HUDEP-2 (cell line): Measurements from ENCODE around the gene OPA1.

Experiments
- DNase-seq, 76 experiments: peaks; one replicate each; lab custom pipeline; 2025; ENCODE audit not compliant: unreplicated experiment in 76 of 76; lab: John Stamatoyannopoulos, UW

The OPA1 gene

GRCh38 chr3:193645806-193646205 is 52.8 kb downstream of the OPA1 start:
- no peak for DNase-seq

- no peak for DNase-seq
Observed at GRCh38 chr3:193648542-193649076, 55.6 kb downstream of the OPA1 start.

DNA sequence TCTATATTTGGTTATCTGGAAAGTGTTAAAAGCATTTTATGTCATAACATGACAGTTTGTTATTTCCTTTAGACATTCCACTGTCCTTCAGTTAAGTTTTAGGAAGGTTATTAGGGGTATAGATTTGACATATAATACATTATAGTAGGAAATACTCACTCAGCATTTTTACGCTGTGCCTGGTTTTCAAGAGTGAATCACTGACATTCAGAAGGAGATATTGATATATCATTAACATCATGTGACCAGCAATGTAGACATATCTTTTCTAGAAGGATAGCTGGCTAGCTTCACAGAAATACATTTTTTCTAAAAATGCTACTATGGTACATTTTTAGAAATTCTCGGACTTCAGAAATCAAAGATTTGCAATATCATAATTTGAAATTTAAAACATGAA is 57.6 kb downstream of the OPA1 start:
- no peak for DNase-seq

- DNase-seq, result peak in 65 of 76 experiments; percentile 2 to 78 (median 38)
Observed at GRCh38 chr3:193655831-193656433, 62.9 kb downstream of the OPA1 start.

GRCh38 chr3:193656445-193656844 is 63.4 kb downstream of the OPA1 start:
- DNase-seq, result peak in 32 of 76 experiments; percentile 6 to 74 (median 44)

- peak in 4 of 76 experiments; percentile 19 to 31 (median 26) for DNase-seq
Observed at GRCh38 chr3:193656878-193657282, 63.9 kb downstream of the OPA1 start.

- peak in 6 of 76 experiments; percentile 7 to 58 (median 33) for DNase-seq
Observed at GRCh38 chr3:193660171-193660570, 67.2 kb downstream of the OPA1 start.

DNA sequence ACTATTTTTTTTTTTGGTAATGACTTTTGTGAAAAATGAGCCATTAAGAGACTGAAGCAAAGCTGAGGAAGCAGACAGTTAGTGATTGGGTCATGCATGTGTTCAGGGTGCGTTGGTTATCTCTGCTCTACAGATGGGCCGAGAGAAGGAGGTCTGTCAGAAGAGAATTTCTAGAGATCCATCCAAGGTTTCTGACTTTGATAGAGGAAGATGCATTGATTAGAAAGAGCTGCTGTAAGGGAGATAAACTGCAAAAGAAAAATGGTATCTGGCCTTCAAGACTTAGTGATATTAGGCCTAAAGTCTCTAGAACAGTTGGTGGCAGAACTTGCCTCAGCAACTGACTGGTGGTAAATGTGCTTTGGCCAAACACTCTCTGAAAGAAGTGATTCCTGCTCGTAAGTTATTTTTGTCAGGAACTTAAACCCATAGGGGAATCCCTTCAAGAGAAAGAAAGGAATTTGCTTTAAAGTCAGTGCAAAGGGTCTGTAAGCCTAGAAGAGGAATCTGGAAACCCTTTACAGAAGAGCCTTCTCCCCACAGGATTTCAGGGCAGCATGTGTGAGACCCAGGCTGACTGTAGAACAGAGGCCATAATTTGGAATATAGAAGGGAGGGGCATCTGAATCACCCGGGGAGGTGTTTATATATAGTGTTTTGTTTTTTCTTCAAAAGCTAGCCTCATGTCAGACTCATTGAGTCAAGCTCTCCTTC is 67.8 kb downstream of the OPA1 start:
- DNase-seq, result peak in 74 of 76 experiments; percentile 8 to 98 (median 77)

- no peak for DNase-seq
Observed at GRCh38 chr3:193662757-193663322, 69.8 kb downstream of the OPA1 start.

DNA sequence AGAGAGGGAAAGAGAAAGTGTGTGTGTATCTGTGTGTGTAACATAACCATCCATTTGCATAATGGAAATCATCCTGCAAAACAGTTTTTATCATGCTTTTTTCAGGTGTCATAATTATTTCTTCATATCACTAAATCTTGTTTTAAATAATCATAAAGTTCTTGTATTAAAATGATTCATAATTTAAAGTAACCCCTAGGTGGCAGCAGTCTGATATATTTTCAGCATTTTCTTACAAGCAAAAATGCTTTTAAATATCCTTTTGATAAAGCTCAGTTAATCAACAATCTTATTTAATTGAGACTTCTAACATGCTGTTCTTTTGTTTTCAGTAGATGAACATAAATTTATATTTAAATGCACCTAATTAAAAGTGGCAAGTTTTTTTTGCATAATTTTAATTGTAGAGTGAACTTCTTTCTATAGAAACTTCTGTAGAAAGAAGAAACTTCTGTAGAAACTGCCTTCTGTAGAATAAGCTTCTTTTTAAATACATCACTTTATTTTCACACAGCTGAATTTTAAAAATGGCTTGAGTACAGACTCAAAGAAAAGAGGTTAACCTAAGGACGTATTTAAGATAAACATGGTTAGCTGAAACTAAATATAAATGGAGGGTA is 72.5 kb downstream of the OPA1 start:
- DNase-seq, result peak in 12 of 76 experiments; percentile 3 to 37 (median 18)

DNA sequence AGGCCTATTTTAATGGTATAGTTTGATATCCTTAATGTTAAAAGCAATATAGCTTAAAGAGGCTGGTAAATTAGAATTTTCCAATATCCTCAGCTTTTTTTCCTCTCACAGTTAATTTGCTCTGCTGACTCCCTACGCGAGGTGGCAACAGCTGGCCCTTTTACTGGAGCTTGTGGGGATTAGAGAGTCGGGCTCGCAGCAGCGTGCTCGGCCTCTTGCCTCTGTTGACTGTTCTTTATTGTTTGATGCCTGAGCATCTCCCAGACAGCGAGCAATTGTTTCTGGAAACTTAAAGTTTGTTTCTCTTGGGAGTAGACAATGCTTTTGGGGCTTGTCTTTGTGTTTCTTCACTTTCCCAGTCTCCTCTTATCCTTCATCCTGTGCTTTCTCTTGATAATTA is 80.8 kb downstream of the OPA1 start:
- DNase-seq, result no peak

DNA sequence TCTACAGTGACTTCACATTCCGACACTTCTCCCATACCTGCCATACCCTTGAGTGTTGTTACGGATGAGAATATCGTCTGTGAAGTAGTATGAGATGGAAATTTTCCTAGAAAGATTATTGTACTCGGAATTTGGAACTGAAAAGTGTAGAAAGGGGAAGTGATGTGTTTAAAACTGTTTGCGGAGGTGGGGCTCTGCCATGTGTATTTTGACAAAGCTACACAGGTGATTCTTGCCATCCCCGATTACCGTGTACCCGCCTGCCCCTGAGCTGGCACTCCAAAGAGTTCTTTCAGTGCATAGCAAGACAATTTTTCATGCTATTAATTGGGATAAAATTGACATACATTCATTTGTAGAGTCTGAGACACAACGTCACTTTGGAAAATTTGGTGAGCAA is 81.7 kb downstream of the OPA1 start:
- DNase-seq, result no peak

DNA sequence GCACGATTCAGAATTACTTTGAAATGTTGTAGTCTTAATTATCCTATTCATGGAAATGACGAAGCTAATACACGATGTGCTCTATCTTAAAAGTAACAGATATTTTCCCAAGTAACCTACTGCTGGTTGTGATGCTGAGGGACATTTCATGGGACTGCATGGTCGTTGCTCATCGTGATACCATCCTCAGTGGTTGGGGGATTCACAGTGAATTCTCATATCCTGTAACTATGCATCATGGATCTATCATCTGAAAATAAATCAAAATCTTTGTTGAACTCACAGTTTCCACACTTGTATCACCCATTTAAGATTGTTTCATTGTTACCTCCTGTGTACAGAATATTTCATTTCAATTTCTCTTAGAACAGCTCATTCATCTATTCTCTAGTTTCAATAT is 84.7 kb downstream of the OPA1 start:
- DNase-seq, result no peak

DNA sequence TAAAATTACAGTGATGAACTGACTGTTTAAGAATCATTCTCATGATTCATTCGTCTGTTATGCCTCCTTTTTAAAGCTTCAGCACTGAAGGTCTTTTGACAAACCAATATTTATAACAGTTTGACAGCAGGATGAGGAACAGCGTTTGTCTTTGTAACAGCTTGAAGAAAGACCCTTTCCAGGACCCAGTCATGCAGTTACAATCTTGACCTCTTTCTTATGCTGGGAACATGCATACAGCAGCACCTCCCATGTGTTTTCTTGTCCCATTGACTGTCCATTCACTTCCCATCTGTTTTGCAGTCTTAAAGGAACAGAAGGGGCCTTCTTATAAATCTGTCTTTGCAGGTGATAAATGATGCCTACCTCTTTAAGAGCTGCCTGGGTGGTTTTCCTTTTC is 87.2 kb downstream of the OPA1 start:
- no peak for DNase-seq

- no peak for DNase-seq
Observed at GRCh38 chr3:193681631-193682030, 88.6 kb downstream of the OPA1 start.

DNA sequence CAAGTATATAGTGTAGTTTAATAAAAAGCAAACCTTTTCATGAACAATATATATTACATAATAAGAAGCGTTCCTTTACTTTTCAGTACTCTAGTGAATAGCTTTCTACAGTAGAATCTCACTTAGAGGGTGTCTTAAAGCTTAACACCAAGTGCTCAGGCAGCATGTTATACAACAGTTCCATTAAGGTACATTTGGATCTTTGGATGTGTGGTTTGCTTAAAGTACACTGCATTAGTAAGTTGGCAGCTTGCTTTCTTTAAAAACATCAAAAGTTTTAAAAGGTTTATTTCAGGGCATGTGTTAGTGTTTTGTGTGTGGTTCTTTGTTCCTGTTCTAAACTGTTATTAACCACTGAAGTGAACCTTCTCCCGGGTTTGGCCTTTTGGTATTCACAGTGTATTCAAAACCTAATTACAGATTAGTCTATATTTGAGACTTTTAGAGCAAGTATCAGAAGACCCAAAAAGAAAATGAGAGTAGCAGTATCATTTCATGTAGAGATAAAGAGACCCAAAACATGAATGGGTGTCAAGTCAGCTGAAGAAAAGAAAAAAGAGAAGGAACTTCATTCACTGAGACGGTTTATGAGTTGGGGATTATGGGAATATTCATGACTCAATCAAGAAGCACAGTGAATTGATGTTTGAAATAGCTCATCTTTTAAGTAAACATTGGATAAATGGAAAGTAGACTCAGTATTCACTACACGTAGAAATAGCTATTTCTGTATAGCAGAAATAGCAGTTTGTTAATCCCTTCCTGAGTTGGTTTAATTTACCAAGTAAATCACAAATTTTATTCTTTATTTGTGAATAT is 93.9 kb downstream of the OPA1 start:
- peak in 3 of 76 experiments; percentile 1 to 25 (median 14) for DNase-seq

- no peak for DNase-seq
Observed at GRCh38 chr3:193688834-193689714, 96.1 kb downstream of the OPA1 start.

DNA sequence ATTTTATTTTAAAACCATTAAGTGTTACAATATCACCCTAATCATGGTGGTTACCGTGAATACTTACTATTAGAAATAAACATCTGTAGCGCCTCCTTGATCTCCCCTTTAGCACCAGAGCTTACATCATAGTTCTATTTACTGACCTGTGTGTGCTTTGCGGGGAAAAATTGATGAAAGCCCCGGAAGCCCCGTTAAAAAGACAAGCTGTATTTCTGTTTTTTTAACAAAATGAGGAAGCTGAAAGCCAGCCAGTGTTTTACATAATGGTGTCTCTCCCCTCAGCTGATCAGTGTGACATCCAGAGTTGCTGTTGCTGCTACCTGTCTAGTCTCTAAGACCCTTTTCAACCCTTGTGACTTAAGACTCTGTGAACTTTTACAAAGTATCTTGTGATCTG is 100.8 kb downstream of the OPA1 start:
- no peak for DNase-seq

- no peak for DNase-seq
Observed at GRCh38 chr3:193701953-193702635, 109.1 kb downstream of the OPA1 start.
